Measurements from ENCODE around the gene AGBL4. TPM values are rescaled to one million over a fixed set of nuclear protein-coding genes. Genes with fewer than 3 reads are reported as not detected.

Gene AGBL4
- total and polyA plus RNA-seq, 9 of the 15 experiments (the other 6 are each of a cell fraction or from before 2014, with no cell fraction given): 0.11 TPM; not detected in 7

GRCh38 chr1:50023292-50024159 is at the start of gene AGBL4 (continued):
- TF ChIP-seq FOXP1 (CRISPR knock-in tag; IDR thresholded peaks at IDR 0.05) (no peak), CXXC5 (CRISPR knock-in tag; IDR thresholded peaks at IDR 0.05) (peak; percentile 33), ZBTB33 (CRISPR knock-in tag; IDR thresholded peaks at IDR 0.05) (no peak), ZNF232 (CRISPR knock-in tag; IDR thresholded peaks at IDR 0.05) (no peak), ZNF316 (IDR thresholded peaks at IDR 0.05) (no peak), GATA2 (CRISPR knock-in tag; IDR thresholded peaks at IDR 0.05) (no peak)

GRCh38 chr1:50066806-50067205 is 43.1 kb upstream of the AGBL4 start:
- H2AFZ ChIP-seq (ENCODE audit: low read depth, low read length): no peak overlapping the region
- CTCF ChIA-PET (ENCODE audit: low intra/inter-chr PET ratio): interaction anchor here (0.6 kb wide), 1 partner anchor 869 kb away, joined by 3 read pairs; no protein-coding TSS in a partner anchor

More at GRCh38 chr1:50066806-50067205, 43.1 kb upstream of the AGBL4 start:
- Histone ChIP-seq H3K79me2 (ENCODE audit: control insufficient read depth, insufficient read depth, low read length) (no peaks in the 10 kb centered on the region), H3K9me1 (ENCODE audit: control insufficient read depth, insufficient read depth, low read length) (no peaks in the 10 kb centered on the region), H3K4me1 (replicated peaks in 1 of 2; ENCODE audit: control insufficient read depth in 2 of 2, insufficient read depth in 2 of 2, low read length in 2 of 2) (no peaks in the 10 kb centered on the region), H3K27me3 (ENCODE audit: control insufficient read depth in 2 of 2, insufficient read depth in 2 of 2, low read length in 2 of 2) (no peaks in the 10 kb centered on the region), H3K4me2 (ENCODE audit: insufficient read depth, low read length) (no peak overlapping the region), H3K27ac (ENCODE audit: extremely low read depth, low read depth, low read length) (no peak overlapping the region), H3K4me3 (no peak overlapping the region), H3K9ac (ENCODE audit: insufficient read depth in 1 of 2, low read depth in 2 of 2, low read length in 2 of 2) (no peak overlapping the region), H3K36me3 (ENCODE audit: control insufficient read depth, insufficient read depth, low read length) (no peaks in the 10 kb centered on the region), H3K9me3 (replicated peaks; ENCODE audit: control insufficient read depth, insufficient read depth, low read depth, low read length) (no peaks in the 10 kb centered on the region), H4K20me1 (replicated peaks; ENCODE audit: control insufficient read depth, insufficient read depth, low read length) (no peaks in the 10 kb centered on the region)
- intact Hi-C loops (cut with micrococcal nuclease) (no loop called here), in situ Hi-C loops (cut with MboI) (no loop called here)
- TF ChIP-seq ZNF507 (tag; conservative IDR thresholded peaks at IDR 0.05) (no peak), ILF3 (IDR thresholded peaks at IDR 0.05; ENCODE audit: borderline replicate concordance) (no peak), ATF4 (CRISPR knock-in tag; IDR thresholded peaks at IDR 0.05) (no peak), ZKSCAN3 (CRISPR knock-in tag; IDR thresholded peaks at IDR 0.05) (no peak), ZNF79 (CRISPR knock-in tag; IDR thresholded peaks at IDR 0.05; ENCODE audit: low read depth) (no peak), CTCFL (IDR thresholded peaks at IDR 0.05; ENCODE audit: borderline replicate concordance, insufficient read depth, low read depth, low read length, poor library complexity, severe bottlenecking) (no peak), C11orf30 (IDR thresholded peaks at IDR 0.05; ENCODE audit: low read depth) (no peak), BHLHE40 (IDR thresholded peaks at IDR 0.05; ENCODE audit: low read length) (no peak)
- no TSS peak for BruUV-seq (replicated peaks)
- no peak for DNase-seq (ENCODE audit: extremely low read depth in 1 of 4, low spot score in 3 of 4)
- POLR2A ChIA-PET: no interaction called here
- 0% methylated on average over 1 of the region's 1 CpG for WGBS (ENCODE audit: insufficient coverage, low coverage, missing lambda C conversion rate)
- FAIRE-seq: no peak
- no peak for ATAC-seq
